Ammon's horn (tissue), 1 donor: ENCODE results near the gene TLE3.
A peak's percentile ranks its signal among the peaks of the same experiment; 100 is the strongest.

Experiments used
- DNase-seq: peaks from one replicate; pipeline ENCODE4 v3.0.0-alpha.2; 2016; ENCODE audit warnings: low spot score

TLE3 gene

DNA sequence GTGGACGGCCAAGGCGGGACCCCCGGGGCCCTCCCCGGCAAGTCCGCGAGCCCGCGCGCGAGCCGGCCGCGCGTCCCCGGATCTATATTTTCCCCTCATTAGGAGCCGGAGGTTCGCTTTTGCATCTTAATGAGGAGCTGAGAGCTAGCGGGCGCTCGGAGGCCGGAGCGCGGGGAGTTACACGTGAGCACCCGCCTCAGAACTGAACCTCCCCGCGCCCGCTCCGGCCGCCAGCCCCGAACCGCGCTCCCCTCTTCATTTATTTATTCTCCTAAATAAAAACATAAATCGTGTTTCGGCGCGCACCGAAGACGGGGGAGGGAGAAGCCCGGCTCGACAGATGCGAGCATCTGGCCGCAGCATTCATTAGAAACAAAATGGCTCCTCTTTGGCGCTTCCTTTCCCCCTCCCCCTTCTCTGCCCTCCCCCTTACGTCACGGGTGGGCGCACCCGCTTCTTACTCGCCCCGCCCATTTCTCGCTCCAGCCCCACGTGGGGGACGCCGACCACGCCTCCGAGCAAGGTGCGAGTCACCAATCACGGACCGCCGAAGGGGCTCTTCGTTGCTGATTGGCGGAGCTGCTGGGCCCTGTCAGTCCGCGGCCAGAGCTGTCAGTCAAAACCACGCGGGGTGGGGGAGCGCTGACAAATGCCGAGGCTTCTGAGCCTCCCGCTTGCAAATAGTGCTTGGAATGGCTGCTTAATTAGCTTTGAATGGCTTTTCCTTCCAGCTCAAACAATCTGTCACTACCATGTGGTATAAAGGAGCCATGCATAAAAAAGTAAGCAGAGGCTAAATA lies 1.6 kb upstream of the TLE3 start:
- DNase-seq = peak; percentile 100

DNA sequence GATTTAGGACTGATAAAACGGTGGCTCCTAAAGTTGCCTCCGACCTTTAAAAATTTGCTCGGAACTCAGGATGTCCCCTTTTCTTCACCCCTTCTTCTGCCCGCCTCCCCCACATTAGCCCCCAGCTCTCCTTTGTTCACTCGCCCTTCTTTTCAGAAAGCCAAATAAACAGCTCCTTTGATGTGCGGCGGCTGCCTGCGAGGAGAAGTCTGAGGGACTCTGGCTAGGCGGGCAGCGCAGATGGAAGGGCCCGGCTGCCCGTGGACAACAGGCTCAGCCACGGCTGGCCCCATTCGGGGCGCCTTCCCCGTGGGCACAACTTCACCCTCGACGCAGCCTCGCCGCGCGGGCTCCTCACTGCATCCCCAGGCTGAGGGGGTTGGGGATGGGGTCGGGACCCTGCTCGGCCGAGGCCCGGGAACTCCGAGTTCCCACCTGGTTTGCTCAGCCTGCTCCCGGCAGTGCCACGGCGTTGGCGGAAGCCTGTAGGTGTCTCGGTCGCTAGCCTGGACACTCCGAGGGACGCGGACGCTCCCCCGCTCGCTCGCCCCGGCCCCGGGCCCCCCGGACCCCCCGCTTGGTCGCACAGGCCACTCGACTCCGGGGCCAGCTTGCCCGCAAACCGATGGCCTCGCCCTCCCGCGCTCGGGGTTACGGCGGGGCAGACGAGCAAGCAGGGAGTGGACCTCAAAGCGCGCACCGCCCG lies 897 bp upstream of the TLE3 start:
- peak; percentile 64 for DNase-seq

DNA sequence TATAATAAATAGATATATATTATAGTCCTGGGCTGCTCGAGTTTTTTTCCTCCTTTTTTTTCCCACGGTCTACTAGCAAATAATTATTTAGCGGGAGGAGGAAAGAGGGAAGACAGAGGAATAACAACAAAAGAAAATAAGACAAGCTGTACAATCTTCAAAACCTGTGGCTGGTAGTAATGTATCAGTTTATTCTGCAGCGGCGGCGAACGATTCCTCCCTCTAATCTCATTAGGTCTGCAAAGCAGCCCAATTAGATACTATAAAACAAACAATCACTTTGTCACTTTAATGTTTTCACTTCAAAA lies 390 bp upstream of the TLE3 start:
- DNase-seq = no peak

DNA sequence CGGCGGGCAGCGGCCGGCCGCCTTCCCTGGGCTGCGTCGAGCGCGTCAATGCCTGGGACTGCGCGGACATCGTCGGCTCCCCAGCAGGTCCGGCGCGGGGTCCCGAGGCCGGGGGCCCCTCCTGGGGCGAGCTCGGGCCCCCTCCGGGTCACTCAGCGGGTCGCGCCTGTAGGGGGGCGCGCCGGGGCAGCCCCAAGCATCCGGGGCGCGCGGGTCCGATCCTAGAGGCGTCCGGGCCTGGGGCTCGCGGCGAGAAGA lies 725 bp downstream of the TLE3 start:
- no peak for DNase-seq

DNA sequence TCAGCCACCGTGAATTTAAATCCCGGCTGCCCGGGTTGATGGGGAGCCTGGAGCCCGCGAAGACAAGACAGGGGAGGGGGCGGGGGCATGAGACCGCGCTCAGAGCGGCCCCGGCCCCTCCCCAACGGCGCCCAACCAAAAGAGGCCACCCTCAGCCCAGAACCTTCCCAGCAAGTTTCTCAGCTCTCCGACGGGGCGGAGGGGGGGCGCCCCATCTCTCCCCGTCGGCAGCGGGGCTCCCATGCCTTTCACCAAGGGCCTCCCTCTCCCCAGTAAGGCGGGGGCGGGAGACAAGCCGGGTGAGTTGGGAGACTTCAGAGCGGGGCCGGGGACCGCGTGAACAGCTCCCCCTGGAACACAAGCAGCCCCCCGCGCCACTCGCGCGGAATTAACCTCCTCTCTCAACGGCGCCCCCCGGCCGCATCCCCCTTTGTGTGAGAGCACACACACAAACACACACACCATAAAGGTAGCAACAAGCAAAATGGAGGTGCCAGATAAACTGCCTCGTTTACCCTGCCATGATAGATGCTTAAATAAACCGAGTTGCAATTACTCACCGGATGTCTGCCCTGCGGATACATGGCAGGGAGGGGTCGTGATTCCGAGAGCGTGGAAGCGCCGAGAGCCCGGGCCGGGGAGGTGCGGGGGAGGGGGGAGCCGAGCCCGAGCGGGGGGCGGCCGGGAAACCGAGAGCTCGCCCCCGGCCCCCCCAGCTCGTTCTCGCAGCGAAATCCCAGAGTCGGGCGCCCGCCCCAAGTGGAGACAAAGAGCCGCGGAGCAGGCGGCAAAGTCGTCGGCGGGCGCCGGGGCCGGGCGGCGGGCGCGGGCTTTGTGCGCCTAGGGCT lies 1.3 kb downstream of the TLE3 start:
- no peak for DNase-seq

DNA sequence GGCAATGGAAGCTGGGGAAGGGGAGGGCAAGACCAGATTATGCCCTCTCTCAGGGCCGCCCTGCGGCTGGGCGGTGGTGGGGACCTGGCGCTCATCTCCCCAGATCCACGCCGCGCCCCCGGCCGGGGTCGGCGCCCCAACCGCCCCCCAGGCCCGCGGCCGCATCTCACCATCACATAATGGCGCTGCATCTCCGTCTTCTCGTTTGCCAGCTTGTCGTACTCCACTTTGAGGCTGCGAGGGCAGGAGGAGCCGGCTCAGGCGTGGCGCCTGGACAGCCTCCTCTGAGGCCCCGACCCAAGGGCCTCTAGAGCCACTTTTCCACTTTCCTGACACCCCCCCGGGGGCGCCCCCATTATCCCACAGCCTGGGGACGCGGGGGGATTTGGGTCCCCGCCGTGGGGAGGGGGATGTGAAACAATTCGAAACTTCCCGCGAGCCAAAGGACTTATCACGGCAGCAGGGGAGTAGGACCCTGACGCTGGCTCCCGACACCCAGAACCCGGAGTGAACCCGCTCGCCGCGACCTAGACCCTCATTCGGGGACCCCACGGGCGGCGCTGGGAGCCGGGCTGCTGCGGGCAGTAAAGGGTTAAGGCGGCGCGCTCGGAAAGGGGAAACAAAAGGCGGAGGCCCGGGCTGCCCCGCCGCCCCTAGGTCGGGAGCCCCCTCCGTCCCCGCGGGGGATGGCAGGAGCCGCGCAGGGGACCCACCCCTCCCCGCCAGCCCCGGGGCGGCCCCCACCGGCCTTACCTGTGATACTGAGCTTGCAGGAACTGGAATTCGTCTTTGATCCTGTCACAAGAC lies 2.1 kb downstream of the TLE3 start:
- no peak for DNase-seq

DNA sequence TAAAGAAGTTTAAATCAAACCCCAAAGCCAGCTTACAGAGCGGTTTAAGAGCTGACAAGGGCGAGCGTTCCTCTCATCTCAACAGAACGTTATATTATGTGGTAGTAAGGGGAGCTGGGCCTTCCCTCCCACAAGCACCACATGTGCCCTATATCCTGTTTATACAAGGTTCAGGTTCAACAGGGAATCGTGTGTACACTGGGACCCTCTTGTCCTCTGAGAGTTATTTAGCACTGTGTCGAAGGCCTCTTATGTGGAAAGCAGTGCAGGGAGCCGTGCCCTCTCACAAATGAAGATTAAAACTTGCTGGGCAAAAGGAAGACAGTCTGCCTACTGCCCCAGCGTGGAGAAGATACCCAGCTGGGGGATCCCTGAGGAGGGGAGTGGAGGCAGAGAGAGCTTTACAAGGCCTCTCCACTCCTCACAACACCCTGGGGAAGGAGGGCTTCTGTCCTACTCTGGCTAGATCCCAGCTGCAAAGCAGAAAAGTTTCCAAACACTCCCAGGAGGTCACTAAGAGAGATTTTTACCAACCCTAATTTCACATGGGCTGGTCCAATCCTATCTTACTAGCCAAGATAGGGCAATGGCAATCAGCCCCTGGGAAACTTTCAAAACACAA lies 2.9 kb downstream of the TLE3 start:
- no peak for DNase-seq

DNA sequence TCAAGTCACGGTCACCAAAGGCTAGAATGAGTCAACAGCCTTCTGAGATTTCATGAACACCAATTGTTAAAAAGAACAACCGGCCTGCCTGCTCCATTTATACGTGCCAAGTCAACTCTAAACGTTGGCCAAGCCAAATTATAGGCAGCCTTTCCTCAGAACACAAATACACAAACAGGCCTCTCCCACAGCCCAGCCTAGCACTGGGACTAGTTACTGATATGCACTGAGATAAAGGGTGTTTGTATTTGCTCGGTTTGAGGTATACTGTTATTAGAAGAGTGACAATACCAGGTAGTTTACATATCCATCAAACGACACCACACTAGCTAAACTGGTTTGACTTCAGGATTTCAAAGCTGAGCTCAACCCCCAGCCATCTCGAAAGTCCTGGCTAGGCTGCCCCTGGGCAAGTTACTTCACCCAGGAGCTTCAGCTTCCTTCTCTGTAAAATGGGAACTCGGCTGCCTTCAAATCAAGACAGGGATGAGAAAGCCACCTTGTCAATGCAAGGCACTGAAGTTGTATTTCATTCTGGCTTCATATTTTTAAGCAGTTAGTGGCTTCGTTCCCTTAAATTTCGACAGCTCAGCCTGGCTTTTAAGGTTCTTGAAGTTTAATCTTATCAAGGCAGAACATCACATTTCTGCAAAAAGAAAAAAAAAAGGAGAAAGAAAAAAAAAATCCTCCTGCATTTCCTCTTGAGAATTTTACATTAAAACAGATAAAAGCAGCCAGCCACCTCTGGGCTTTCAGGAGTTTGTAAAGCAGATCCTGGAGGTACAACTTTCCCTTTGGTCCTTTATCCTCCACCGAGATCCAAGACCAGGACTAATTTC lies 4.0 kb downstream of the TLE3 start:
- DNase-seq = no peak

DNA sequence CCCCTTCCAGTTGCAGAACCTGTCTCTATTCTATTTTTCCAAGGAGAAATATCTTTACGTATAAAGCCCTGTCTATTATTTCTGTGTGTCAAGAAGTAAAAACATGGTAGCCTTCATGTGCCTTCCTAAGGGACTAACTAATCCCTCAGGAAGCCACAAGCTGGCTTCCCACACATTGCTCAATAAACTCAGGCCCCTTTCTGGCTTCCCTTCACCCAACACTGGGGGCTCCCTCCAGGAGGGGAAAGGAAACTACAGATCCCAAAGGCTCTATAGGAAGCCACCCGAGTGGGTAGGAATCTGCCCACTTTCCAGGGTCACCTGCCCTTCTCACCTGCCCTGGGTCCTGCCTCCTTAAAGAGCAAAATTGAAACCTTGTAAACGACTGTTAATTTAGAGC lies 4.6 kb downstream of the TLE3 start:
- no peak for DNase-seq

DNA sequence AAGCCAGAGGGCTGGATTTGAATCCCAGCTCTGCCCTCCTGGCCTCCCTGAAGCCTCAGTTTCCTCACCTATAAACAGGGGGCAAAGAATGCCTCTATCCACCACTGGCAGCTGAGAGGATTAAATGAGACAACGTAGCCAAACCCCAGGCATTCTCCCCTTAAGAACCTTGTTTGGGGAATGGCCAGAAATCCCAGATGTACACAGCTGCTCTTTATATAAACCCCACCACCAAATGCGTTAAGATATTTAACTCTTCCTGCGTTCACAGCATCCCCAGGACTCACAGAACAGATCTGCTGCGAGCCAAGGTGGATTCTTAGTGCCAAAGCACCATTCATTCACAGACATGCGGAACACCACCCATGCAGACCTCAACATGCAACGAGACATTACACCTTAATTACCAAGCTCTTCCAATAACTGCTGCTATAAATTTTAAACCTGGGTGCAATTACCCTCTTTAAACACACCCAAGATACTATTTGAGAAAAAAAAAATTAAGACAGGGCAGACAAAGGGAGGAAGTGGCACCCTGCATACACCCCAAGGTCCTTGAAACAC lies 5.2 kb downstream of the TLE3 start:
- DNase-seq = no peak

DNA sequence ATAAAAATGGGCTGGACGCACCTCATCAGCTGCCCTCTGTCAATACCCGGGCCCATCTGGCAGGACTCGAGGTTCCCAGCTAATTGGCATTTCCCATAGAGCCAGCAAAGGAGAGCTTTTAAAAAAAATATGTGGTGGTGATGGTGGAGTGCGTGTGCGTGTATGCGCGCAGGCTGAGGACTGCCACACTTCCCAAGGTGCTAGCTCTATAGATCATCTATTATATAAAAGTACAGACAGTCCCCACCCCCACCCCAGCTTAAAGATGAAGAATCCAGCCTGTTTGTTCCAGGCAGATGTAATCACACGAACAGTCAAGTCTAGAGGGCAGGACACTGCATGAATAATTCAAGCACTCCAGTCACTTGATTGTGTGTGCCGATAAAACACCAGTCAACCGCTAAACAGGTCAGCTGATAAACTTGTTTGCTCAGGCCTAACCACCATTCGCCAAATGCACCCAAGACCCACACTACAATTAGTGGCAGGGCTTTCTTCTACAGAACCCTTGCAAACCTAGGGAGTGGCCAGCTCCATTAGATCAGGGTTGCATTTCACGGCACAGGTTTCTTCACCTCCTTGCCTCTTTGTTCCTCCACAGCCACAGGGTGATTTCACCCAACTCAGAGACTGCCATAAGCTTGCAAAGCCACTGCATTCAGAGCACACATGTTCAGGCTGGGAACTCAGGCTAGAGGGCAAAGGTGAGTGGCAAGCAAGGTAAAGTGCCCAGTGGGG lies 5.8 kb downstream of the TLE3 start:
- no peak for DNase-seq

DNA sequence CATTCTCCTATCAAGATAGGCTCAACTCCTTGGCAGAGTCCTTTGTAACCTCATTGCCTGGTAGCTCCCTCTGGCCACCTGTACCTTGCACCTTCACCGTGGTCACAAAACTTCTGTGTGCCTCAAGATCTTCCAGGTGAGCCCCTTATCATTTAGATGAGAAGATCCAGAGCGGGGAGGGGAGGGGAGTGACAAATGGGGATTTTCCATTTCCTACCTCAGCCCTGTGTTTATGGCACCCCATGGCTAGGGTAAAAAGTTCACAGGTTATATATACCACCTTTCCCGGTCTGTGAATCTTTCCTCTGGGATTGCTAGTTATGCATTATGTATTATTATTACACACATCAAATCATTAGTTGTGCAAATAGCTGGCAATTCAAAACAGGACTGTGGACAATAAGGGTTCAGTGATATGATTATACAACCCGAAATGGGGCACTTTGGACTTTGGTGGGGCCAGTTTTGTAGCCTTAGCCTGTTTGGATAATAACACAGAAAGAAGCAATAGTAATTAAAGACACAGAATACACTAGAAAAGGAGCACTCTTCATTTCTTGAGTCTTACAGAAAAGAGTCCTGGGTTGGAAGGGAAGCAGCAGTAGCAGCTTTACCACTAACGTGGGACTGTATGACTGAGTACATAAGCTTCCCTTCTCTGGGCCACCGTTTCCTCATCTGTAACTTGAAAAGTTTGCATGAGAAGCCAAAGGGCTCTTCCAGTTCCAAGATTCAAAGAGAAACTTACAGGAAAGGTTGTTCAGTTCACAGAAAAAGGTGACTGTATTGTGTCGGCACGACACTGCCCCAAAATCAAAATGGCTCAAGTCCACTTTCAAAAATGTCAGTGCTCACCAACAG lies 7.1 kb downstream of the TLE3 start:
- no peak for DNase-seq

DNA sequence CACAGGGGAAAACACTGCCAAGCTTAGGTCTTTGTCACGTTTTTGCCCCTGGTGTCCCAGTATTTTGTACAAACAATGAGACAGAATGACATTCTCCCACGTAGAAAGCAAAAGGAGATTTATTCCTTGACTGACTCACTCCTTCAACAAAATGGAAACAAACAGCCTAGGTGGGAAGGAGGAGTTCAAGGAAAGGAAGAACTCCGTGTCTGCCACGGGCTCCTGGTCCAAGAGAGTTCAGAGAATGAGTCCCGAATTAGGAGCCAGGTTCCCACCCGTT lies 8.1 kb downstream of the TLE3 start:
- DNase-seq = no peak

DNA sequence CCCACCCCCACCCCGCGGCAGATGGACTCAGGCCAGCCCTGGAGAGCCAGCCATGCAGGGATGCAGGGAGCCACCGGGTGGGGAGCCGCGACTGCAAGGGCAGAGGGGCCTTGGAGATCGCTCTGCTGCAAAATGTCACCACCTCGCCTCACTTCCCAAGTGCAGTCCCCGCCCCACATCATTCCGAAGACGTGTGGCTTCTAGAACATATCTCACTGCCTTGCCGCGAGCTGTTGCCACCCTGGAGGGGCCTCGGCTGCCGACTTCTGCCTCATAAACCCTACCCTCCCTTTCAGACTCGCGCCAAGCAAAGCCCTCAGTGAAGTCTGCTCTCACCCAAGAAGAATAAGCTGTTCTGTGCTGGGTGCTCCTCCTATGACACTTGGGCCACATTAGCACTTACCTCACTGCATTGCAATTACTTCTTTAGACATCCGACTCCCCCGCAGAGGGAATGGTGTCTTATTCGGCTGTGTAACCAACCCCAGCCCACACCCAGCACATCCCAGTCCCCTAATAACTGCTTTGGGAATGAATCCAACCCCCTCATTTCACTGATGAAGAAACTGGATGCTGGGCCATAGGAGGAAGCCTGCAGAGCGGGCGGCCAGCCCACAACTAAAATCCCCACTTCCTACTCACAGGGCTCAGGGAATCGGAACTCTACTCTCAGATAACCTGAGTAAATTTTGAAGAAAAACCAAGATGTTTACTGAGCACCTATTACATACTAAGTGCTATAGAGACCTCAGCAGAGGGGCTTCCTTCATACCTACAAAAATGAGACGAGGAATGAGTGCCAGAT lies 8.6 kb downstream of the TLE3 start:
- DNase-seq = no peak

DNA sequence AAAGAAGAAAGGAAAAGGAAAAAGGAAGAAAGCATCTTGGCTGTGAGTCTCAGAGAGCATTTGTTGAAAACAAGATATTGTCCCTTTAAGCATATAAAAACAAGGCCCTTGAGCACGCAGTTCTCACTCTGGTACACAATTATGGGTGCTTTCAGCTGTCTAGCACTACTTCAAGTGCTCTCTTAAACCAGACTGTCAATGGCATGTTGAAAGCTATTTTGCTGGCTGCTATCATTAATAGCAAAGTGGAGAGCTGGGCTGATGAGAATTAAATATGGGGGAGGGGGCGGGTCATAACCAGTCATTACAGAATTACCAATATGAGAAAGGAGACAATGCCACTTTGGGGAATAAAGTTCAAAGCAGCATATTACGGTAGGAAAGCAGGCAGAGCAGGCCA lies 9.3 kb downstream of the TLE3 start:
- DNase-seq = no peak

DNA sequence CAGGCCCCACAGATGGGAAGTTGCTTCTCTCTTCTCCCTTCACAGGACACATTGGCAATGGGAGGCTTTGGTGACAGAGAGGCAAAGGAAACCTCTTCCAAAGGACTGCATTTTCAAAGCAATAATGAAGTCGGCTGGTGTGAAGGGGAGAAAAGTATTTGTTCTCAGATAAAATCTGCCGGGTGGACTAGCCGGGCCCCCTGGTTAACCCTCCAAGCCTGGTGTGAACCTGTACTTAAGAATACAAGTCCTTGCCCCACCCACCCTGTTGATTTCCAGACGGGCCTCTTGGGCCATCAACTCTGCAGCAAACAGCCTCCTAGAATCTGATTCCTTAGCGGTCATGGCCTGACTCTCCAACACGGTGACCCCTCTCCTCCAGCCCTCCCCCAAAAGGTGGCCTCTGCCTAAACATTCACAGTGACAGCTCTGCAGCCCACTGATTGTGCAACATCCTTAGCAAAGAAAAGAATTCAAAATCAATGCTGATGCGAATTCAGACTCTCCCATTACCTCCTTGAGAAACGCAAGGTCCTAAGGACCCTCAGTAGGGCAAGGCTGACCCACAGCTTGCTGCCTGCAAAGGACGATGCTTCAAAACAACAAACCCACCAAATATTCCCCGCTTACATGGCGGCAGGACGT lies 9.9 kb downstream of the TLE3 start:
- no peak for DNase-seq

DNA sequence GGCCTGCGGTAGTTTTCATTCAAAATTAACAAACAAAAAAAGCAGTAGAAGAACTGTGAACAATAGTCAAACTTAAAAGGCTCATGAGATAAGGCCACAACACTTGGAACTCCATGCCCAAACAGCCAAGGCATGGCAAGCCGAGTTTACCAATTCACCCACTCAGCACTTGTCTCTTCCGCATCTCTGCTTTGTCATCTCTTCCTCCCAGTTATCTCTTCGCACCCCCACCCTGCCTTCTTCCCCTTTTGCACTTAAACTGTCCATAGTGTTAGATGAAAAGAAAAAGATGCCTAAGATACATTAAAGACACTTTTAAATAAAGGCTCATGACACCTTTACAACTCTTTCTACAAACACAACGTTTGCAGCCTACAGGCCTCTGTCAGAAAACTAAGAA lies 11.1 kb downstream of the TLE3 start:
- DNase-seq = no peak

DNA sequence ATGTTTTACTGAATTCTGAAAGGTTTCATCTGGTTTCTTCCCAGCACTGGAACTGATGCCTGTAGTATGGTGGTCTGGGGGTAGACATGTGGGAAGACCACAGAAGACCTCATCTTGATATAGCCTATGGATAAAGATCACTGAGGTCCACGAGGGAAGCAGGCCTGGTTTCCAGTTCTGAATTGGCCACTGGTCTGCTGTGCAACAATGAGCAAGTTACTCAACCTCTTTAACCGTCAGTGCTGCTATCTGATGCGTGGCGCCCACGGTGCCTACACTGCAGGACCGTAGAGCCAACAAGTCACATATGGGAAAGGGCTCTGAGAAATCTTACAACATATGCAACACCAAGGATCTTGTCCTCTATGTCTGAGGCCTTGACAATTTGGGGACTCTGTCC lies 13.3 kb downstream of the TLE3 start:
- DNase-seq = no peak
